GM12873 (cell line): ENCODE measurements around the gene B3GLCT.

Experiments used
- CTCF ChIP-seq: IDR thresholded peaks from 2 replicates; pipeline ENCODE4 v1.5.1; 2012; ENCODE audit warnings: low read depth, mild to moderate bottlenecking, moderate library complexity, low read length, control low read depth; ENCODE audit not compliant: insufficient read depth; ENCODE audit errors: missing control alignments

Gene B3GLCT

GRCh38 chr13:31200637-31200971 lies 829 bp downstream of the B3GLCT start:
- no peak for TF ChIP-seq CTCF

GRCh38 chr13:31201341-31202031 lies 1.7 kb downstream of the B3GLCT start:
- no peak for TF ChIP-seq CTCF

- TF ChIP-seq CTCF, result no peak
Observed at GRCh38 chr13:31204592-31204991, 4.8 kb downstream of the B3GLCT start.

- no peak for TF ChIP-seq CTCF
Observed at GRCh38 chr13:31207661-31208552, 8.1 kb downstream of the B3GLCT start.

- TF ChIP-seq CTCF, result no peak
Observed at GRCh38 chr13:31208559-31209122, 8.9 kb downstream of the B3GLCT start.

- no peak for TF ChIP-seq CTCF
Observed at GRCh38 chr13:31209172-31209840, 9.5 kb downstream of the B3GLCT start.

GRCh38 chr13:31209841-31210210 lies 10.1 kb downstream of the B3GLCT start:
- no peak for TF ChIP-seq CTCF
